ENCODE results near the gene LHFPL6. TPM values are rescaled to one million over a fixed set of nuclear protein-coding genes. Genes with fewer than 3 reads are reported as not detected.

LHFPL6 gene
- total RNA-seq, 1 donor from 2014 or later = 3.0 TPM

DNA sequence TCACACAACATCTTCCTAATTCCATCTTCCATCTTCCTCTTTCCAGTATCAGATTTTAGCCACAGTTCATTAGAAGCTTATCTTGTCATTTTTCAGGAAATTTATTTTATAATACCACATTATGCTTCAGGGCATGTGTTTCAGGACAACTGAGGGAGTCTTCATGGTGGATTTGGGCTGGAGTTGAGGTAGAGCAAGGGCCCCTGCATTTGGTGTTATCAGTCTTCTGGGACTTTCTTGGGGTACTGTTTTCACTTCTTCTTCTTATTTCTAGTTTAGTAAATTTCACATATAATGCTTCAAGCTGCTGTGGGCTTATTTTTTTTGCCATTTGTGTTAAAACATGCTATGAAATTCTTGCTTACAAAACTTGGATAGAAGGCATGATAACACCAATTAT lies 188.7 kb downstream of the LHFPL6 start:
- H3K27me3 ChIP-seq = no peaks in the 10 kb centered on the region
- no peak overlapping the region for H2AFZ ChIP-seq (replicated peaks)
- Mint-ChIP-seq H3K27me3 (ENCODE audit: insufficient read depth, low read depth) (no peaks in the 10 kb centered on the region), H3K4me1 (peaks cover 92% of the 10 kb centered on the region), H3K36me3 (peaks cover 2% of the 10 kb centered on the region), H3K9me3 (no peaks in the 10 kb centered on the region), H3K27ac (peak overlapping the region; percentile 82), H3K4me3 (no peak overlapping the region)
- no peak overlapping the region for H3K4me3 ChIP-seq
- no peaks in the 10 kb centered on the region for H4K20me1 ChIP-seq (ENCODE audit: low read depth)
- no peak overlapping the region for H3K9ac ChIP-seq
- no peak overlapping the region for H3K27ac ChIP-seq
- no peak for DNase-seq (ENCODE audit: low spot score)
- H3F3A ChIP-seq (ENCODE audit: low read depth) = peaks cover 12% of the 10 kb centered on the region
- H3K9me3 ChIP-seq (ENCODE audit: low read depth) = no peaks in the 10 kb centered on the region
- H3K4me1 ChIP-seq = peaks cover 46% of the 10 kb centered on the region
- H3K36me3 ChIP-seq = no peaks in the 10 kb centered on the region
- TF ChIP-seq EZH2 (IDR thresholded peaks at IDR 0.05) (no peak), EZH2phosphoT487 (IDR thresholded peaks at IDR 0.05) (no peak)
- TF ChIP-seq, protein P1, sequence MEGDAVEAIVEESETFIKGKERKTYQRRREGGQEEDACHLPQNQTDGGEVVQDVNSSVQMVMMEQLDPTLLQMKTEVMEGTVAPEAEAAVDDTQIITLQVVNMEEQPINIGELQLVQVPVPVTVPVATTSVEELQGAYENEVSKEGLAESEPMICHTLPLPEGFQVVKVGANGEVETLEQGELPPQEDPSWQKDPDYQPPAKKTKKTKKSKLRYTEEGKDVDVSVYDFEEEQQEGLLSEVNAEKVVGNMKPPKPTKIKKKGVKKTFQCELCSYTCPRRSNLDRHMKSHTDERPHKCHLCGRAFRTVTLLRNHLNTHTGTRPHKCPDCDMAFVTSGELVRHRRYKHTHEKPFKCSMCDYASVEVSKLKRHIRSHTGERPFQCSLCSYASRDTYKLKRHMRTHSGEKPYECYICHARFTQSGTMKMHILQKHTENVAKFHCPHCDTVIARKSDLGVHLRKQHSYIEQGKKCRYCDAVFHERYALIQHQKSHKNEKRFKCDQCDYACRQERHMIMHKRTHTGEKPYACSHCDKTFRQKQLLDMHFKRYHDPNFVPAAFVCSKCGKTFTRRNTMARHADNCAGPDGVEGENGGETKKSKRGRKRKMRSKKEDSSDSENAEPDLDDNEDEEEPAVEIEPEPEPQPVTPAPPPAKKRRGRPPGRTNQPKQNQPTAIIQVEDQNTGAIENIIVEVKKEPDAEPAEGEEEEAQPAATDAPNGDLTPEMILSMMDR (IDR thresholded peaks at IDR 0.05) = no peak
- no peak overlapping the region for H3K4me2 ChIP-seq
- H3K79me2 ChIP-seq (ENCODE audit: low read depth) = no peaks in the 10 kb centered on the region

DNA sequence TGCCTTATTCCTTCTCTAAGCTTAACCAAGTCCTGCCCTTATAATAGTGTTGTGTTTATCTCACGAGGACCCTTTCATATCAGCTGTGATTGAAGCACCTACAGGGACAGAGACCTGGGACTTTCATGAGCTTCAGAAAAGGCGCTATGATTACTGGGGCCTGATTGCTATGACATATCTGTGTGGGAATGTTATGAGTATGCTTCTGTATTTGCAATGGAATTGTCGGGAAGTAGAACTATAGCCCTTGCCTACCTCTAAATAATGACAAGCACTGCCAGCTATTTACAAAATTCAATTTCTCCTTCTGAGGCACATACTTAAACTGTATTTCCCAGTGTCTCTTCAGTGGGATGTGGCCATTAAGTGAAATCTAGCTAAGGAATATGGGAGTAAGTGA lies 191.5 kb downstream of the LHFPL6 start:
- Mint-ChIP-seq H3K9me3 (no peaks in the 10 kb centered on the region), H3K4me1 (peaks cover 90% of the 10 kb centered on the region), H3K27me3 (ENCODE audit: insufficient read depth, low read depth) (no peaks in the 10 kb centered on the region), H3K4me3 (no peak overlapping the region), H3K36me3 (peaks cover 2% of the 10 kb centered on the region), H3K27ac (peak overlapping the region; percentile 95)
- no peak for DNase-seq (ENCODE audit: low spot score)
- Histone ChIP-seq H3K4me2 (no peak overlapping the region), H3K4me1 (peaks cover 19% of the 10 kb centered on the region), H3K36me3 (no peaks in the 10 kb centered on the region), H3K27me3 (no peaks in the 10 kb centered on the region), H4K20me1 (ENCODE audit: low read depth) (no peaks in the 10 kb centered on the region), H3K9ac (no peak overlapping the region), H3K79me2 (ENCODE audit: low read depth) (no peaks in the 10 kb centered on the region), H3K4me3 (no peak overlapping the region), H3F3A (ENCODE audit: low read depth) (peaks cover 3% of the 10 kb centered on the region), H2AFZ (replicated peaks) (no peak overlapping the region), H3K9me3 (ENCODE audit: low read depth) (no peaks in the 10 kb centered on the region), H3K27ac (no peak overlapping the region)
- TF ChIP-seq EZH2 (IDR thresholded peaks at IDR 0.05) = no peak
- TF ChIP-seq, protein P1 (IDR thresholded peaks at IDR 0.05) = no peak
- TF ChIP-seq EZH2phosphoT487 (IDR thresholded peaks at IDR 0.05) = no peak

DNA sequence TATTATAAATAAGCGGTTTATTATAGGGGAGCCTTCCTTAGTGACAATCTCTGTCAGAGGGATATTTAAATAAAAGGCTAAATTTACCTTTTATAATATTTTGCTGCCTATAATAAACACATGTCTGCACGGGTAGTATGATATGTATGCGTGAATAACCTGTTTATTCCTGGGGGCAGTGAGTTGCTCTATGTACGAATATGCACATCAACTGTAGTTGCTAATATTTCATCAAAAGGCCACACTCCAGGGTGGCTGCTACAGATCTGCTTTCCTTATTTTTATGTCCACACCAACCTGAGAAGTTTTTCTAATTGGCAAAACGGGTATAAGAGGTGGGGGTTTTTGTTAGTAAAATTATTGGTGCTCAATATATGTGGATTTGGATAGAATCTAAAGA lies 192.0 kb downstream of the LHFPL6 start:
- Histone ChIP-seq H3K9ac (no peak overlapping the region), H4K20me1 (ENCODE audit: low read depth) (no peaks in the 10 kb centered on the region), H3F3A (ENCODE audit: low read depth) (no peaks in the 10 kb centered on the region), H3K27me3 (no peaks in the 10 kb centered on the region), H3K79me2 (ENCODE audit: low read depth) (no peaks in the 10 kb centered on the region), H3K4me3 (no peak overlapping the region), H3K4me2 (no peak overlapping the region), H3K36me3 (no peaks in the 10 kb centered on the region), H3K27ac (no peak overlapping the region), H3K9me3 (ENCODE audit: low read depth) (no peaks in the 10 kb centered on the region), H2AFZ (replicated peaks) (no peak overlapping the region), H3K4me1 (peaks cover 20% of the 10 kb centered on the region)
- TF ChIP-seq, protein P1 (IDR thresholded peaks at IDR 0.05) = no peak
- TF ChIP-seq EZH2 (IDR thresholded peaks at IDR 0.05) (no peak), EZH2phosphoT487 (IDR thresholded peaks at IDR 0.05) (no peak)
- peaks cover 86% of the 10 kb centered on the region for H3K4me1 Mint-ChIP-seq
- H3K36me3 Mint-ChIP-seq = peaks cover 2% of the 10 kb centered on the region
- no peak for DNase-seq (ENCODE audit: low spot score)
- H3K27me3 Mint-ChIP-seq (ENCODE audit: insufficient read depth, low read depth) = no peaks in the 10 kb centered on the region
- H3K27ac Mint-ChIP-seq = peak overlapping the region; percentile 98
- H3K4me3 Mint-ChIP-seq = peak overlapping the region; percentile 24
- no peaks in the 10 kb centered on the region for H3K9me3 Mint-ChIP-seq
